M059J (cell line): ENCODE results near the gene ACVR1. TPM values are rescaled to one million over a fixed set of nuclear protein-coding genes. Genes with fewer than 3 reads are reported as not detected.
"Not testable (repeated sequence)": the region's sequence is repeated elsewhere in the genome, so short reads cannot be mapped to it uniquely, and the experiment has no call there.

Source experiments
- DNase-seq: peaks from one replicate; pipeline ENCODE4 v3.0.0-alpha.2; 2012; ENCODE audit warnings: low read depth
- total RNA-seq: library from RNA; depleted of rRNA; stranded (reverse); fragments of >200 nt; shearing (Covaris generic); gene quantifications from 2 replicates; pipeline ENCODE4 v1.2.3, GENCODE V29; 2014

ACVR1 gene
- total RNA-seq, 1 experiment from 2014 or later: 19.2 TPM

DNA sequence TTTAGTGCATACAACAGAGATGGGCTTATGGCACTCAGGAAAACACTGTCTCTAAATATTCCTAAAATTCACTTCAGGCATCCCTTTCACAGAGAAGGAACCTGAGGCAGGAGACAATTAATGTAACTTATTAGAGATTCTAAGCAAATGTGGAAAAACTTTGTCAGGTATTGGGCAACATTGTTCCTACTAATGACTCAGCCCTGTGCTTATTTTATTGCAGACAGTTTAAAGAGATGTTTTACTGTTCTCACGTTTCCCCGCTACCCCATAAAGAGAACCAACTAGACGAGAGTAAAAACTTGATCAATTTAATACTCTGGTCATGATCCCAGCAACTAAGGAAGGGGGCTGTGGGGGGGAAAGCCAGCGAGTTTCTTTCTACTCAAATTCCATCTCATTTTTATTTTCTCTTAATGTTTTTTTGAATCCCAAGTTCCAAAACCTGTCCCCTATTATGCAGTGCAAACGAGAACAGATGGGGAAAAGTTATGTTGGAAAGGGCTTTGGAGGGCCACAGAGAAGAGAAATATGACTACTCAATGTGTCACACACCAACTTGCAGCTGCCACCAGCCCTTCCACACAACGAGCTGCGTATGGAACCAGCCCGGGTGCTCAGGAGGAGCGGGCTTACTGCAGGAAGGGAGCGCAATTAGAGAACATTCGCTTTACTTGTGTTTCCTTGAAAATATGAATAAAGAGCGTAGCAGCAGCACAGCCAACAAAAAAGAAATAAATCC is 18.7 kb upstream of the ACVR1 start:
- peak; percentile 83 for DNase-seq

DNA sequence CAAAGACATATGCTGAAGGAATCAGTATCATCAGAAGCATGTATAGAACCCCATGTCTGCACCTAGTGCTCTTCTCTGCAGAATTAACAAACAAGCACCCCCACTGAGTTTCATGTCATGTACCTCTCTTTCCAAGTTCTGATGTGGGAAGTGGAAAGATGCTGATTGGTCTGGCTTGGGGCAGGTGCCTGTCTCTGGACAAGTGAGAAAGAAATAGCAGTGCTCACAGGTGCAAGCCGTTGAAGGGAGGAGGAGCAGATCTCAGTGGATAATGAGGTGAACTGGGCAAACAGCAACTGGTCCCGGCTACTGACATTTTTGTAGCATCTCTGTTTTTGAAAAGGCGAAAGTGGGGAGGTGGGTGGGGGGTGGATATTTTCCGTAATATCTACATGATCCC is 17.5 kb upstream of the ACVR1 start:
- DNase-seq: no peak

DNA sequence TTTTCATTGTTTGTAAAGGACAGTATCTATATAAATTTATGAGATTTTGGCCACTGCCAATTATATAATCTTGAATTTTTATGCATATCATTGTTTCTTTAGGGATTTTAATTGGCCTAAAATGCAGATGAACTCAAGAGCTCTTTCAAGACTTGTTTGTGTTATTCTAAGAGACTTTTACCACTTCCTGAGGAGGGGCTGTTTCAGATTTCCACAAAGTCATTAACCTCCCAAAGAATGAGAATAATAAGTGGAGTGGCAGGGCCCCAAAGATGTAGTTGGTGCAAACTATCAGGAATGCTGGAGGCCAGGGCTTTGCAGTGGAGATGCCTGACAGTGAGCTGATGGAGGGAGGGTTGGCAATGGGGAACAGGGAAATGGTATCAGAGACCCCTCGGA is 15.5 kb upstream of the ACVR1 start:
- DNase-seq: no peak

DNA sequence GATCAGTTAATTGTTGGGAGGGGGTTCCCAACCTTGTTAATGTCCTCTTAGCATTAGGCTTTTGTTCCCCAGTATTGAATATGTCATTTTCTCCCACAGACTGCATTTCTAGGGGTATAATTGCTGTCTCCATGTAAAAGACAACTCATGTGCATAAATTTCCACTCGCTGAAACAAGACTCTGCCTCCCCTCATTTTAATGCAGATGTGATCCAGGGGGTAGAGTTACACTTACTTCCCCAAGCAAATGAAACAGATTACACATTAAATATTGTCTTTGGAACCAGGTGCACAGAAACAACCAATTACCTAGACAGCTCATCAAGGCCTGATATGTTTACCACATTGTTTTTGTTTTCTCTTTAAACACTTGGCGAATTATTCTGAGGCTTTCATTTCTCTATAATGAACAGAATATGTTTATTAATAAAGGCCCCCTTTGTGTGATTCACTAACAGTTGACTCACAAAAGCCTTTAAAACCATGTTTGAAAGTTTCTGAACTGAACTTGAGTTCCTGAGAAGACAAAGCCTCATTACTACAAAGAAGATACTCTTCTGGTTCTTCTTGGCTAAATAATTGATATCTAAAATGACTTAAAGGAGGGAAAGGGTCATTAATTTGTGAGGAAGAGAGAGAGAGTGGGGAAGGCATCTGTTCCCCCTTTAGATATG is 15.0 kb upstream of the ACVR1 start:
- no peak for DNase-seq

DNA sequence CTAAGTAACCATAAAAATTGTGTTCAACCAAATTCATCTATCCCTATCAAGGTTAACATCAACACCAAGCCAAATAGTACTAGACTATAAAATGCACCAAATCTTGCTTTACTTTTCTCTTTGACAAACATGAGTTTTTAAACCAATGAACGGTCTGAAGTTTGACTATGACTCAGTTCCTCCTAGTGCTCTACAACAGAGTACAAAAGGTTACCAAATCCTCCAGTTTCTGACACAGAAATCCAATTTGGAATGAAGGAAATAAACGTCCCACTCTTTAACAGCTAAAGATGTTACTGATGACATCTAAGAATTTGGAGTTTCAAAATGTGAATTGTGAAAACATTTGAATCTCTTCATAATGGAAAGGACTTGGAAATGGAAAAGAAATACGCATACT is 11.8 kb upstream of the ACVR1 start:
- DNase-seq: no peak

DNA sequence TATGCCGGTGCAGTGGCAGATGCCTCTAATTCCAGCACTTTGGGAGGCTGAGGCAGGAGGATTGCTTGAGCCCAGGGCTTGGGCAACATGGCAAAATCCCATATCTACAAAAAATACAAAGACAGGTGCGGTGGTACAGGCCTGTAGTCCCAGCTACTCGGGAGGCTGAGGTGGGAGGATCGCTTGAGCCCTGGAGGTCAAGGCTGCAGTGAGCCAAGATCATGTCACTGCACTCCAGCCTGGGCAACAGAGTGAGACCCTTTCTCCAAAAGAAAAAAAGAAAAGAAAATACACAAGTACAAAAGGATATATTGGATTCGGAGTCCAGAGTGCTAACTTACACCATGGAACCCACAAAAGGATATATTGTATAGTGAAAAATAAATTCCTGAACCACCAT is 8.4 kb upstream of the ACVR1 start:
- DNase-seq: not testable (repeated sequence)

DNA sequence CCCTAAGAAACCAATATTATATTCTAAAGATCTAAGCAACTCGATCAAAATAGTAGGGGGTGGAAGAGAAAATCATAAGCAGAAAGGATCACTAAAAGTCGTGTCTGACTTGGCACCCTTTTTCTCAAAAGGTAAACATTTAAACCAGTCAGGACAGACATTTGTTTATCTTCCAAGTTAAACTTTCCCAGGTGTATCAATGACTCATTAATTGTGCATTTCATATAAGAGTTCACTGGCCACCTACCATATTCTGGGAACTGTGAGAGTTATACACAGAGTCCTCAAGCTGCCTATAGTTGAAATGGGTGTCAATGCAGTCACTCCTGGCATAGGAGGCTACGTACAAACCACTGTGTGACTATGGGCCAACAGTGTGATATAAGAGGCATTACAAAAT is 4.8 kb upstream of the ACVR1 start:
- no peak for DNase-seq

DNA sequence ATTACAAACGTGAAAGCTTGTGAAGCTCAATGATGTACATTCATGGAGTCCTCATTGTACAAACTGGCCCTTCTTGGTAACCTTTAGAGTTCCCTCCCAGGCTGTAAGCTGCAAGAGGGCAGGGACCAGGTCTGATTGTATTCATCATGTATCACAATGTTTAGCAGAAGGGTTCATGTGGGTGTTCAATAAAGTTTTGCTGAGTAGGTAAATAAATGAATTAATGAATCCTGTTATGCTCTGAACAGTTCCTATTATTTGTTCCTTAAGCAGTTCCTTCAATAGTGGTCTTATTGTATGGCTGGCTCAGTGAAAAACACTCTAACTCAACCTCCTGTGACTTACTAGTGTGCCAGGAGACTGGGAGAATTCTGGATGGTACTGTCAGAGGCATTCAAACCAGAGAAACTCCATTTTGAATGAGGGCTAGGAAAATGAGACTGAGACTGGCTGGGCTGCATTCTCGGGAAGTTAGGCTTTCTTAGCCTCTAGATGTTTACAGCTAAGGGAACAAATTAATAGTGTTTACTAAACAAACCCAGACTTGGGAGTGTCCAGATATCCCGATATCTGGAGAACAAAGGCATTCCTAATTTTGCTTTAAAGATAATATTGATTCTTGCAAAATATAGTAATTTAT is 1.8 kb upstream of the ACVR1 start:
- no peak for DNase-seq

DNA sequence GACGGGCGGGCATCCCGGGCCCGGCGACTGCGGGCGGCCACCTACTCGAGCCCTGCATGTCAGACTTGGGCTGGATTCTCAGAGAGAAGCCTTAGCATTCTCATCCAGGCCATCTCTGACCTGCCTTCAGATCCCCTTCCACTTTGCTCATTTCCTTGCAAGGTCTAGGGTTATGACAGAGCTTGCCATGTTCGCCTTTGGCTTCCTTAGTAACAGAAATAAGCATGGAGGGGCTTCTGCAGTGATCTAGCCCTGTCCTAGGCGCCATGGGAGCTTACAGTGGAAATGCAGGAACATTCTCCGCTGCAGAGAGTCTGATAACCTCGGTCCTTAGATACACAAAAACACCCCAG is 632 bp upstream of the ACVR1 start:
- DNase-seq: no peak

DNA sequence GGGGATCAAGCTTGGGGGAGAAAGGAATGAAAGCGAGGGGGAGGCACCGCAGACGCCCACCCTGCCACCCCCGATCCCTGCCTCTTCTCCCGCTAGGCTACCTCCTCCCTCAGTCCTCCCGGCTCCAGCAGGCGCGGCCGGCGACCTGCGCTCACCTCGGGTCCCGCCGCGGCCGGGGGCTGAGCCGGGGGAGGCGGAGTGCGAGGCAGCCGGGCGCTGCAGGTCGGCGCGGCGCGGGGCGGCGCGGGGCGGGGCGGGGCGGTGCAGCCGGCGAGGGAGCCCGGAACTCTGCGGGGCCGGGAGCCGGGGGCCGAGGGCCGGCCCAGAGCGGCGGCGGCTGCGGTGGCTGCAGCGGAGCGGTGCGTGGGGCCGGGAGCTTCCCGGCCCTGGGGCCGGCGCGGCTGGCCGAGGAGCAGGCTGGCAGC is 477 bp downstream of the ACVR1 start:
- peak; percentile 20 for DNase-seq

DNA sequence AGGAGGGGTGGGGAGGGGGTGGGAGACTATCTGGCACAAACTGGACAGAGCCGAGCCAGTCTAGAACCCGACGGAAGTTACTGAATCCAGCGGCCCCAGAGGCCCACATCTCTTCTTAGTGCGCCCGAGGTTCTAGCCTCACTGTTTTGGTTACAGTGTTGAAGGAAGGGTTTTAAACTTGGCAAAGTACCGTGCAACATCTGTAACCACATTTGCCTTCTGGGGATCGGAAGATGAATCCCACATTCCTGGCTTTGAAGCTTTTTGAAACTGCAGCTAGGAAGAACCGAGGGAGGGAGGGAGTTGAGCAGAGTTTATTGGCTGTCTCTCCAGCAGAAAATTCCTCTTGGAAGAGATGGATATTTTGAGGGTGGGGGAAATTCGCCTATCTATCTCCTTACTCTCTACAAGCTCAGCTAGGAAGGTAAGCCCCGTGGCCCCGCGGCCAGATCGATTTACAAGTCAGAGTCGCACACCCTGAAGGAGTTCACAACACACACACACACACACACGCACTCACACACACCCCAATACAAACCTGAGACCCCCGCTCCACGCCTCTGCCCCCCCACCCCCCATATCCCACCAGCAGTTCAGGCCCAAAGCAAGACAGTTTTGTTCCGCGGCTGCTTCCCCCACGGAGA is 1.0 kb downstream of the ACVR1 start:
- DNase-seq: peak; percentile 94

DNA sequence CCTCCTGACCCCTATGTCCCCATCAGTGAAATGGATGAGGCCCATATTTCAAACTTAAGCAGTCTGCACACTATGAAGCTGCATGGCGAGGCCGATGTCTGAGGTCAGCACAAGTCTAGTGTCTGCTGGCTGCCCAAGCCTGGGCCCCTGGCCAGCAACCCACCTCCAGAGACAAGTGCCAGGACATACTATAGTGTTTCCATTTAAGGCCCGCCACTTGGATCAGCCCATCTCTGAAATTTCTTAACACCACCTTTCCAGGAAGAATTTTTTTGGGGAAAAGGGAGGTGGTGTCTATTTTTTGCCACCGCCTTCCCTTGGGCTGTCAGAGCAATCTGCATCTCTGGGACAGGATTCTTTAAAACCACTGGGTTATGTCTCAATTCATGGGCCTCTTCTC is 1.8 kb downstream of the ACVR1 start:
- DNase-seq: no peak

DNA sequence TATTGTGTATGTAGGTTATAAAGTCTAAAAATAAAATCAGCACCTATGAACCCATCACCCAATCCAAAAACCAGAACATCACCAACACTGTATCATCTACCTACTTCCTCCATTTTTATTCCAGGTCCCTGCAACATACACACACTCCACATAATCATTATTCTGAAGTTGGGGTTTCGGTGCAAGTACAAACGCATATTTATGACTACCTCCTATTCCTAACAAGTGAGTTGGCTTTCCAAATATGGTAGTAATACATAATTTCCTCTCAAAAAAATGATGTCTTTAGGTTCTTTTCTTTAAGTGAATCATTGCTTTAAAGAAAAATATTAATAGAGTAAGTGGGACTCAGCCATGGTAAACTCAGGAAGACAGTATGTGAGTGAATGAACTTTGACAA is 3.3 kb downstream of the ACVR1 start:
- no peak for DNase-seq

DNA sequence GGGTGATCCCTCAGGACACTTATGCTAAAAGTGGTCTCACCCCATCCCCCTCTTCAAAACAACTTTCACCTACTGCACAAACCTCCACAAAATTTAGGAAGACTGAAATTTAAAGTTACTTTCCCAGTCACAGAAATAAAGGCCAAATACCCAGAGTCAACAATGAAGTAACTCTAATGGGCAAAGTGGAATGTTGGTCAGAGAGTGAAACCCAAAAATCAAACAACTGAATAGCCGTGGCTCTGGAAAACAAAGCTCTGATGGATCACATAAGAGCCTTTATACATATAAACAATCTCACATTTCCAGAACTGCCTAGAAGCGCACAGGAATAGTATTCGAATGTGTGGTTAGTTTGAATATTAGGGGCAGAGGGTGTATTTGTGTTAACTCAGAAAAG is 4.7 kb downstream of the ACVR1 start:
- DNase-seq: no peak

DNA sequence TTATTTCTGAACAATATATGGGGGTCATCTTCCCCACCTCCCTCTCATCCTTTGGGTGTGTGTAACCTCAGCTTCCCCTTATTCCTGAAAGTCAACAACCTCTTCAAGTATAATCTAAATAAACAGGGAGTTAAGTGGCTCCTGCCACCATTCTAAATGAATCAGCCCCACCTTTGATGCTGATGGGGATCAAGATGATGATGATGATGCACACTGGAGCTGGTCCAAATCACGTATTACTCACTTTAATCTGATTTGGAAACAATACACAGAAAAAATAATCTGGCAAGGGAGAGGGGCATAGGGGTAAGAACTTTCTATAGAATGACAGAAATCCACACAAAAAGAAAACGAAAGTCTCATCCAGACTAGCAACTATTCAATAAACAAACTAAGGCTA is 7.1 kb downstream of the ACVR1 start:
- peak; percentile 26 for DNase-seq

DNA sequence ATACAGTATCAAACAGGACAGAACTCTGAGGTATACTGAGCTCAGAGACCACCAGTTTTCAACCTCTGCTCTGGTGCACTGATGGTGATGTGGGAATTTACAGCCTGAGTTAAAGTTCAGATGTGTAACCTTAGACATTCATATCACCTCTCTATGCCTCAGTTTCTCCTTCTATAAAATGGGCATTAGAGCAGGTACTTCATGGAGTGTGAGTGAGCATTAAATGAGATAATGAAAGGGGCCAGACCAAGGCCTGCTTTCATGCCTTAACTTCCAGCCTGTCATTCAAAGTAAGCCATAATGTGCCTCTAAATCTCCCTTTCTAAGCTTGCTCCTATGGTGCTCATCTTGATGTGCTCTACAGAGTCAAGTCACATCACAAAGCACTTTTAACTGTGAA is 8.4 kb downstream of the ACVR1 start:
- no peak for DNase-seq

DNA sequence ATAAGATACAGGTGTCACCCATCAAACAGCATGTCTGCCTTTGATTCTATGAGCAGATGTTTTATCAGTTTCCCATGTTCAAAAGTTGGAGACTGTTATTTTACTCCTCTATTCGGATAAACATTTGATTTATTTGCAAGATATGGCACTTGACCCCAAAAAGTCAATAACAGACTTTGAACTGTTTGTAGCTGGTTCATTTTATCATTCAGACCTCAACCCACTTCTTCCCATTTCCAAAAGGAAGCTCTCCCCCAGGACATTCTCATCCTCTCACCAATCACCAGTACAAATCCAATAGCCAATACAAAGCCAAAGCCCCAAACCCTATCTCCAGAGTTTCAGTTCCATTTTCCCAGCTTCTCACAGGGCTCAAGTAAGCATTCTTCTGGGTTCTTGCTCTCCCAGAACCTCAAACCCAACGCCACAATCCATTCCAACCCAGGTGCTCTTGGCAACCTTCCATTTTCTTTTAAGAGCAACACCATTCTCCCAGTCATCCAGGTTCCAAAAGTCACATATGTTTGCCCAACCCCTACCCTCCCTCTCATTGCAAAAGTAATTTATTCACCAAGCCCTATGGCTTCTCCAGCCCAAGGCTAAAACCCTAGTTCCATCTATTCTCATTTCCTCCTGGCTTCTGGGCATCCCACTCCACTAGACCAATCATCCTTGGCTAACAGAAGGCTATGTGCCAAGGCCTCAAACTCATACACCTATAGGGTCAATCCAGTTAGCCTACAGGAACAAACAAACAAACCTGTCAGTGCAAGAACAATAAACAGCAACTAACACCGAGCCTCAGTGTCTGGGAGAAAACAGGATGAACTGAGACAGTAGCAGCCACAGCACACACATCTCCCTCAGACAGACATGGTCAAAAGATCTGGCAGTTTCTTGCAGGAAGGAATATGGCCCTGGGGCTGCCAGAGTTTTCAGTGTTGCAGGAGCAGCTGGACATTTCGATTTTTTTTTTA is 9.2 kb downstream of the ACVR1 start:
- no peak for DNase-seq

DNA sequence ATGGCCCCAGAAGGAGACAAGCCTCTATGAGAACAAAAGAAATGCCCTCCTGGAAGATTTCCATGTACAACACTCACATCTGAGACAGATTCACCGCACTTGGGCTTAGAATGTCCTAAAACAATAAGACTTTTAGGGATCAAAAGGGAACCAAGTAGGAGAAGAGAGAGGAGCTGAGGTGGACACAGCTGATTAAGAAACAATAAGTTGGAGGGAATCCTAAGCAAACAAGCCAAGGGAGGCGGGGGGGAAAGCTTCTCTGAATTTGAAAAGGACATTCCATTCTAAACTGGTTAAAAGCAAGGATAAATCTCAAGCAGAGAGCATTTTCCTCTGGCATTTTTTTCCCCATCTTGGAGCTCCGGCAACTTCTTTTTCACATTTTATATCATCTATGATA is 9.9 kb downstream of the ACVR1 start:
- DNase-seq: no peak

DNA sequence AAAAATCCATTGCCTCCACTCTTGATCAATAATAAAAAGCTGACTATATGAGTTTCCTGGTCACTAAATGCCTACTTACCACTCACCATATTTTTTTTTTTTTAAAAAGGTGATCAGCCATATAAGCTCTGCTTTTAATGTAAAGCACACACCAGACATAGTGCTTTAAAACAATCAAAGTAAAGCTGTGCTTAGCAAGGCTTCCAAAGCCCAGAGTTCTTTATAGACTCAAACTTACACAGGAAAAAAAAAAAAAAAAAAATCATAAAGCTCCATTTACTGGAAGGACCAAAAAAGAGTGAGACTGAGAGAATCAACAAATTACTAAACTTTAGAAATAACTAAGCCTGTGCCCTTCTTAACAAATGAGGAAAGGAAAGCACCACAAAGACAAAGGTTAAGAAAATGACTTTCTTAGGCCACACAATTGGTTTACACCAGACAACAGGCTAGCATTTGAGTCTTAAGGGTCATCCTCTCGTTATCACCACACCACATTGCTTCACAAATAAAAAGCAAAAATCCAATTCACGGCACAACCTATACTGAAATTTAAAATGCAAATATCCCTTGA is 11.2 kb downstream of the ACVR1 start:
- DNase-seq: no peak

DNA sequence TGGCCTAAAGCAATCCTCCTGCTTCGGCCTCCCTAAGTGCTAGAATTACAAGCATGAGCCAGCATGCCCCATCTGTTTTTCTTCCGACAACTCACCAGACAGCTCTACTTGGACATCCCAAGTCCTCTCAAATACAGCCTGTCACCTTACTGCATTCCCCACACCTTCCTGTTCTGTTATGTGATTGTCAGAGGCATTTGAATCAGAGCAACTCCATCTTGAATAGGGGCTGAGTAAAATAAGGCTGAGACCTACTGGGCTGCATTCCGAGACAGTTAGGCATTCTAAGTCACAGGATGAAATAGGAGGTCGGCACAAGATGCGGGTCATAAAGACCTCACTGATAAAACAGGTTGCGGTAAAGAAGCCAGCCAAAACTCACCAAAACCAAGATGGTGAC is 17.3 kb downstream of the ACVR1 start:
- no peak for DNase-seq

DNA sequence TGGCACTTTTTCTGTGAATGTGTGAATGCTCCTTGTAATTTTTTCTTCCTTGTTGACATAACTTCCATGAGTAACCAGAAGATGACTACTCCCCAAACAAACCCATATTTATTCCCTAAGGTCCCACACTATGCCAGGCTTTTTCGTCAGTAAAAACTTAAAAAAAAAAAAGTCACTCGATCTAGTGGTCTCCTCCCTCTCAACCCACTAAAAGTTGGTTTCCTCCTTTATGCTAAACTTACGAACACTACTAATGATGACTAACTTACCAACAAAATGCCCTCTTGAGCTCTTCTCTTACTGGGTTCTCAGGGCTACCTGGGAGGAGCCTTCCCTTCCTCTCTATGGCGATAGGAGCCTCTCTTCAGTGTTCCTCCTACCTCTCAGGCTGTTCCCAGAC is 18.2 kb downstream of the ACVR1 start:
- peak; percentile 76 for DNase-seq
